ENCODE measurements around the gene DCD. TPM values are rescaled to one million over a fixed set of nuclear protein-coding genes. Genes with fewer than 3 reads are reported as not detected.

Gene DCD
- total and polyA plus RNA-seq, 12 donors, result not detected

- H3K27me3 ChIP-seq, result peaks cover 0 to 39% (median 15%) of the 10 kb centered on the region in 7 donors
- 61 to 75% methylated on average over 9 of the region's 9 CpGs for WGBS, 2 donors
- H3K9me3 ChIP-seq, result no peaks in the 10 kb centered on the region
- no peaks in the 10 kb centered on the region for H3K4me1 ChIP-seq
- DNase-seq (no peak), ATAC-seq (no peak)
- no peak for TF ChIP-seq CTCF (IDR thresholded peaks at IDR 0.05)
- H3K4me3 ChIP-seq, result no peak overlapping the region
- H3K36me3 ChIP-seq, result no peaks in the 10 kb centered on the region
- intact Hi-C loops (cut with DNase I), result no loop called here
- H3K27ac ChIP-seq, result no peak overlapping the region
Measured at GRCh38 chr12:54653025-54653424, 4.9 kb upstream of the DCD start.

GRCh38 chr12:54650889-54651288, 2.7 kb upstream of the DCD start:
- Histone ChIP-seq H3K36me3 (no peaks in the 10 kb centered on the region), H3K9me3 (no peaks in the 10 kb centered on the region), H3K27me3 (peaks cover 0 to 48% (median 8%) of the 10 kb centered on the region in 7 donors), H3K4me3 (no peak overlapping the region), H3K27ac (no peak overlapping the region), H3K4me1 (no peaks in the 10 kb centered on the region)
- TF ChIP-seq CTCF (IDR thresholded peaks at IDR 0.05), result no peak
- intact Hi-C loops (cut with DNase I), result no loop called here
- ATAC-seq (no peak), DNase-seq (no peak)
- 82 to 85% methylated on average over 5 of the region's 5 CpGs for WGBS, 2 donors

- Histone ChIP-seq H3K27ac (no peak overlapping the region), H3K4me3 (no peak overlapping the region), H3K27me3 (peaks cover 0 to 48% (median 10%) of the 10 kb centered on the region in 7 donors), H3K36me3 (no peaks in the 10 kb centered on the region), H3K9me3 (no peaks in the 10 kb centered on the region), H3K4me1 (no peaks in the 10 kb centered on the region)
- intact Hi-C loops (cut with DNase I), result no loop called here
- DNase-seq (no peak), ATAC-seq (peak in 1 of 8 donors; percentile 82)
- 39 to 41% methylated on average over 4 of the region's 4 CpGs for WGBS, 2 donors
- no peak for TF ChIP-seq CTCF (IDR thresholded peaks at IDR 0.05)
Measured at GRCh38 chr12:54650409-54650808, 2.2 kb upstream of the DCD start.

DNA sequence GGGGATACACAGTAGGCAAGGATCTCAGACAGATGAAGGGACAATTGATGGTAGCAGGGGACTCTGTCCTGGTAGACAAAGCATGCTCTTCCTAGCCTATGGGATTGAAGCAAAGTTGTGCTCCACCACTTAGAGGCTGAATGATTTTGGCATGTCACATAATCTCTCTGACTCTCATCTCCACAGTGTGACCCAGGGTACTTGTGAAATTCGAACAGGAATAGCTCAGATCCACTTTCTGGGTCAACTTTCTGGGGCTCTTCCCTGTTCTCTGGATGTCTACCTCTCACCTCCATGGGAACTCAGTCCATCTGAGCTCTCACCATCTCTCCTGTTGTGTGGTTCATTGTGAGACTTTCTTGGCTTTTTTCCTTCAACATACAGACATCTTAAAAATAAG, 1.7 kb upstream of the DCD start:
- intact Hi-C loops (cut with DNase I), result no loop called here
- Histone ChIP-seq H3K36me3 (no peaks in the 10 kb centered on the region), H3K27me3 (peaks cover 0 to 52% (median 10%) of the 10 kb centered on the region in 7 donors), H3K4me1 (no peaks in the 10 kb centered on the region), H3K4me3 (no peak overlapping the region), H3K27ac (no peak overlapping the region), H3K9me3 (no peaks in the 10 kb centered on the region)
- ATAC-seq (no peak), DNase-seq (no peak)
- no peak for TF ChIP-seq CTCF (IDR thresholded peaks at IDR 0.05)
- WGBS, 2 donors, result 50 to 74% methylated on average over 1 of the region's 1 CpG

All from heart right ventricle (tissue), 16 donors.